GM21529 (cell line): Measurements from ENCODE around the gene ARHGEF3.

ENCODE experiments used
- ATAC-seq: cut with Tn5 transposase; IDR thresholded peaks from one replicate; pipeline ENCODE4 v1.9.1; 2021; ENCODE audit not compliant: unreplicated experiment

Gene ARHGEF3

DNA sequence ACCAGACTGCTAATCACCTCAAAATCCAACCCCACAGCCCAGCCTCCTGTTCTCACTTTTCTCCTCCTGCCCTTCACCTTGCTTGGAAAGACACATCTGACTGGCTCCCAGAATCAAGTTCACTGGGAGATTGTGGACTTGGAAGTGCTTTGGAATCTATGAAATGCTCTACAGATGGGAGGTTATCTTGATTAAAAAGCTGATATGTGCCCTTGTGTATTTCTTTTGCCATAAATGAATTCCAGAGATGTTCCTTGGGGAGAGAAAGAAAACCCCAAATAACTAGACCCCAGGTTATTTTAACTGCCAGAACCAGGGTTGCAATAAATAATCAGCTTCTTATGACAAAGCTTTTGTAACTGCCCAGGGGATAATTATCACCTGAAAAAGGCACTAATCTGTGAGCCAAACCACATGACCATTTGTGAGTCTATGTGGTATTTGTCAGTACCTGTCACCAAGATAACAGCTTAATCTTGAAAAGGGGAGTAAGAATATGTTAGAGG lies 21.7 kb upstream of the ARHGEF3 start:
- no peak for ATAC-seq

- ATAC-seq, result no peak
Observed at GRCh38 chr3:56822501-56822900, 20.8 kb upstream of the ARHGEF3 start.

DNA sequence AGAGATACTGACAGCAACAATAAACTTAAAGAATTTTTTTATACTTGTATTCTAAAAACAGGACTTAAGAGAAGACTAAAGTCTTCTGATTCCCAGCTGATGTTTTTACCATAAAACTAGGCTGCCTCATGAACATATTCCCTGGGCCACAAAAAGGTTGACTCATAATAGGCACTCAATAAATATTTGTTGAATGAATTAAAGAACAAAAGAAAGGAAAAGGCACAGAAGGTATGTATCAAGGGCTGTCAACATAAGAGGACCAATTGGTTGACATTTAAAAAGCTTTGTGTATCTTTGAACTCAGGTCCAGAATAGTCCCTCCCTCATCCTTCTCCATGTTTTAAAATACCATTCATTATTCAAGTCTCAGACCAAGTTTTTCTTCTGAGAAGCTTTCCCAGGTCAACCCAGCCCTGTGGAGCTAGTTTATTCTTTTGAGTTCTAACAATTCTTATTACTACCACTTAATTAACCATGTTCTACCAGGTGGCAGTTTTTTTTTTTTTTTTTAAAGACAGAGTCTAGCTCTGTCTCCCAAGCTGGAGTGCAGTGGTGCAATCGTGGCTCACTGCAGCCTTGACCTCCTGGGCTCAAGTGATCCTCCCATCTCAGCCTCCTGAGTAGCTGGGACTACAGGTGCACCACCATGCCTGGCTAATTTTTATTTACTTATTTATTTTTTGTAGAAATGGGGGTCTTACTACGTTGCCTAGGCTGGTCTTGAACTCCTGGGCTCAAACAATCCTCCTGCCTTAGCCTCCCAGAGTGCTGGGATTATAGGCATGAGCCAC lies 17.5 kb upstream of the ARHGEF3 start:
- ATAC-seq, result no peak

DNA sequence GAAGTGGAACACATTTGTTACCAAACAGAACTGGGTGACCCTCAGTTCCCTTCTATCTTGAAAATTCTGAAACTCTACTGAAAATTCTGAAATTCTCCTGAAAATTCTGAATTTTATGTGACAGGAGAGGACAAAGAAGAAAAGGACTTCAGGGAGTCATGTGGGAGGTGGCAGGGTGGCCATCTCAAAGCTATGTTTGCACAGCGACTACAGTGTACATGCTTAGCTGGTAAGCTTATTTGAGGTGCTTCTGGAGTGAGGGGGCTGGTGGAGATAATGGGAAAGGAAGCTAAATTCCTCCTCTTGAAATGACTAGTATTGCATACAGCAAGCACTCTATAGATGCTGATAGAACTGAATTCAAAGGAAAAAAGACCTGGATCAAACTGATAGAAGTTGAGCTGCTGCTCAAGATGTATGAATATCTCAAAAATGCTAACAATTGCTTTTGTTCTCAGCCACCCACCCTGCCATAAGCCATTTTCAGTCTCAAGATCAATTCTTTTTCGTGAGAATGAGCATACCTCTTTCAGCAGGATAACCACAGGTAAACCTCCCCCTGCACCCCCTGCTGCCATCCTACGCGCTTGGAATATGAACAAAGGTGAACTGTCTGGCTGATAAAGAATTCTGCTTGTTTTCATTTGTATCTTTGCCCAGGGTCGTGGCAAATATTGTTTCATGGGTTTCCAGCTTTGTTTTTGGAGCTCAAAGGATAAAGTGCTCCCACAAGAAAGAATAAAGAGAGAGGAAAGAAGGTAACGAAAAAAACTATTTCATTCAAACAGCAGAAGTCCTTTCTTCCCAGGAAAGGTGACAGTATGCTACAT lies 16.6 kb upstream of the ARHGEF3 start:
- no peak for ATAC-seq

GRCh38 chr3:56817646-56818045 lies 15.9 kb upstream of the ARHGEF3 start:
- ATAC-seq, result no peak

DNA sequence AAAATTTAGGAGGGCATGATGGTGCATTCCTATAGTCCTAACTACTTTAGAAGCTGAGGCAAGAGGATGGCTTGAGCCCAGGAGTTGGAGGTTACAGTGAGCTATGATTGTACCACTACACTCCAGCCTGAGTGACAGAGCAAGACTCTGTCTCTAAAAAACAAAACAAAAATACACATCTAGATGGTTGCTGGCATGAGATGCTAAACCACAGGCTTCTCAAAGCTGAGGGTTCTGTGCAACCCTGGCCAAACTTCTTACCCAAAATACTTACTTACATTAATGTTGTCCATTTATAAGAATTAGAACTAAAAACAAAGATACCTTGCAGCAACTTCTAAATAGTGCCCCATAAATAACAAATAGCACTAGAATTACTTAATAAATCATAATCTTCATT lies 14.3 kb upstream of the ARHGEF3 start:
- ATAC-seq, result no peak

DNA sequence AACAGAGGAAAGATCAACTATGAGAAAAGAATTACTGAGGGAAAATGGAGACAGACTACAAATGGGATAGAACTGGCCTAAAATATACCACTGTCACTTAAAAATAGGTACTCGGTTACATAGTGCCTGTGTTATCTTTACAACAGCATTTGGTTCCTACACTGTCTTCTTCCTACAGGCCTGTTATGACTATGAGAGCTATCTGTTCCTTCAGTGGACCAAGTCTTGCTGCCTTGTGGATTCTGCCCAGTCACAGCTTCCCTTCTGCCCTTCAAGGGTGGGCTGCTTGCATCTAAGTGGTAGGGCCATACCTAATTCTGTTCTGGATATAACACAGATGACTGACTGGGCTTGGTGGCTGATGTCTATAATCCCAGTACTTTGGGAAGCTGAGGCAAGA lies 13.8 kb upstream of the ARHGEF3 start:
- no peak for ATAC-seq

GRCh38 chr3:56813653-56813960 lies 11.9 kb upstream of the ARHGEF3 start:
- no peak for ATAC-seq

DNA sequence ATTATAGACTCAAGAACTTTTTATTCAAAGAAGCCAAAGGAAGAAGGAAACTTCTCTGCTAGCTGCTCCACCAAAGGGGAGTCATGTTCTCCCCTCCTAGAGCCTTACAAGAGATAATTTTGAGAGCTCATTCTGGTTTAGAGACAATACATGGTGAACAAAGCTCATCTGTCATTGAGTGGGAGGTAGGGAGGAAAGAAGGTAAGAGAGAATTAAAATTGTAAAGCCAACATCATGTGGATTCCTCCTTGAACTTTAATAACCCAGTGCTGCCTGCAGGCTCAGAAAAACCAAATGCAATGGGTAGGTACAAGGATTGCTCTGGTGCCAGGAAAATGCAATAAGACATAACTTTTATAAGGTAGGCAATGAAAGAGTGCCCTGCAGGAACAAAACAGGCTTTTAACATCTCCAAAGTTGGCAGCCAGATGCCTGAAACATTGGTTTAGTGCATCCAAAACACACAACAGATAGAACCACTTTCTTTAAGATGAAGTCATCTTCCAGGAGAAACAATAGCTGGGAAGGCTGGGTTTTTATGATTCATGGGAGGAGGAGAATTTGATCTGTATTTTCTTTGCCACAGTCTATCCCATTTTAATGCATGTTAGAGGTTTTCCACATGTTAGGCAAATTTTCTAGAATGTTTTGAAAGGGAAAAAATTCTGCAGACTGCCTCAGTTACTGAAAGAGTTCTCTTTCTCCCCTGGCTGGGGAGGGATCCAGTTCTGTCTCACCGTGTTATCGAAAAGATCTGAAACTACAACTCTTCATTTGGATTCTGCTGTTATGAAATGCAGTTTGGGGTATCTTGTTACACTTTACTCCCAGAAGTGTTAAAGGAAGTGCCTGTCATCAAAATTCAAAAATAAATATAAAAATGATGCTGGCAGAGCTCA lies 11.3 kb upstream of the ARHGEF3 start:
- no peak for ATAC-seq

DNA sequence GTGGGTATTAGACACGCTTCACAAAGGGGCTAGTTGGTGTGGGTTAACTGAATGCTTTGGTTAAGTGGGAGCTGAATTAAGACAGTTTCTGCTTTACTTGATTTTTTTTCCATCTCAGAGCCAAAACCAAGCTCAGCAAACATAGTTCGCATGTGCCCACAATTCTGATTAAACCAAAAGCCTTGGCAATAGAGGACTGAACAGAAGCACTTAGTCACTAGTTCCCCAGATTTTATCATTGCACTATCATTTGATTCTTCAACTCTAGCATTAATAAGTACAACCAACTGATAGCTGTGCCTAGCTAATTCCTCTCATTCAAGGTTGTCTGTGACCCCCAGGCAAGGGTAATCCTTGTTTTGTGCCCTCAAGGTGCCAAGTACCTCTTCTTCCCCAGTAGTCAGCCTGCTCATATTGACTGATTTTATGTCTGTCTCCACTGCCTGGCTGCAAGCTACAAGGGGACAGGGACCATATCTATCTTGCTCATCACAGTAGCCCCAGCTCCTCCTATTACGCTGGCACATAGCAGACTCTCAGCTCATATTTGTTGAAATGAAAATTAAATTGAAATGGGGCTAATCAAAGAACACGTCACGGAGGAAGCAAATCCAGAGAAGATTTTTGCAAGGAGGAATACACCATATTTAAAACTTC lies 9.9 kb upstream of the ARHGEF3 start:
- no peak for ATAC-seq

GRCh38 chr3:56810577-56811545 lies 9.1 kb upstream of the ARHGEF3 start:
- ATAC-seq, result no peak

DNA sequence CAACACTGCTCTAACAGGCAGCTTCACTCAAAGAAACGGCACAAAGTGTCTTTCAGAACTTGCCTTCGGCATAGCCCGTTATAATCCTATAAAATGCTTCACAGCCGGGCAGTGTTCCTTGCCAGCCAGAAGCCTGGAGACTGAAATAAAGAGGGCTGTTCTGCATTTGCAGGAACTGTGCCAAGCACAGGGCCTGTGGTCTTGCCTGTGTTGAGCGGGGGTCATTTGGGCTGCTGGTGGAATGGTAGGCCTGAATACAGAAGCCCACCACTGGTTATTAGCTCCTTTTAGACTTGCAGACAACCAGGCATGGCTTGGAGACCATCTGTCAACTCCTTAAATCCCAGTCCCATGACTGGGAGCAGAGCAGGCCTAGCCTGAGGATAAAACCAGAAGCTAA lies 4.7 kb upstream of the ARHGEF3 start:
- ATAC-seq, result no peak

DNA sequence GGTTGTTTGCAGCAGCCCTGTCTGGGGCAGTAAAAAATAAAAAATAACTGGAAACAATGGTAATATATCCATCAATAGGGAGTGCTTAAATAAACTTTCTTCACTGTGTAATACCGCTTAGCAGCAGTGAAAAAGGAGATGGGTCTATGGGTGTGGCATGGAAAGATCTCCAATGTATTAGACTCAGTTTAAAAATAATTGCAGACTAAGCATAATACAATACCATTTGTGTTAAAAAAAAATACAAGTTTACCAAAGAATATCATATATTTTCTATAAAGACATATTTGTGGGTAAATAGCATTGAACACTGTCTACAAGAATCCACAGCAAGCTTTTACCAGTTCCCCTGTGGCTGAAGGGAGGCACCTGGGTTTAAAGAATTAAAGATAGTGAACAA lies 1.0 kb upstream of the ARHGEF3 start:
- no peak for ATAC-seq

DNA sequence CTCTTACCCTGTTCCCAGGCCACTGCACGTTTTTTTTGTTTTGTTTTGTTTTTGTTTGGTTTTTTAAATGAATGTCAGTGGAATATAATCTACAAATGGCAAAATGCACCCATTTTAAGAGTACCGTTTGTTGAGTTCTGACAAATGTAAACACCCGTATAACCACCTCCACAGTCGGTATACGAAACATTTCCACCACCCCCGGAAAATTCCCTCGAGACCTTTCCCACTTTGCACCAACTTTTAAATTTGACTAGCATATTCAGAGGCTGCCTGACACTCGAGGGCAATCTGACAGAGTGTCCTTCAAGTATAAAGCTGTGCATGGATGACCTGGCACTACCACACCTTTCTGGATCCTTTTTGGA lies 613 bp upstream of the ARHGEF3 start:
- no peak for ATAC-seq

DNA sequence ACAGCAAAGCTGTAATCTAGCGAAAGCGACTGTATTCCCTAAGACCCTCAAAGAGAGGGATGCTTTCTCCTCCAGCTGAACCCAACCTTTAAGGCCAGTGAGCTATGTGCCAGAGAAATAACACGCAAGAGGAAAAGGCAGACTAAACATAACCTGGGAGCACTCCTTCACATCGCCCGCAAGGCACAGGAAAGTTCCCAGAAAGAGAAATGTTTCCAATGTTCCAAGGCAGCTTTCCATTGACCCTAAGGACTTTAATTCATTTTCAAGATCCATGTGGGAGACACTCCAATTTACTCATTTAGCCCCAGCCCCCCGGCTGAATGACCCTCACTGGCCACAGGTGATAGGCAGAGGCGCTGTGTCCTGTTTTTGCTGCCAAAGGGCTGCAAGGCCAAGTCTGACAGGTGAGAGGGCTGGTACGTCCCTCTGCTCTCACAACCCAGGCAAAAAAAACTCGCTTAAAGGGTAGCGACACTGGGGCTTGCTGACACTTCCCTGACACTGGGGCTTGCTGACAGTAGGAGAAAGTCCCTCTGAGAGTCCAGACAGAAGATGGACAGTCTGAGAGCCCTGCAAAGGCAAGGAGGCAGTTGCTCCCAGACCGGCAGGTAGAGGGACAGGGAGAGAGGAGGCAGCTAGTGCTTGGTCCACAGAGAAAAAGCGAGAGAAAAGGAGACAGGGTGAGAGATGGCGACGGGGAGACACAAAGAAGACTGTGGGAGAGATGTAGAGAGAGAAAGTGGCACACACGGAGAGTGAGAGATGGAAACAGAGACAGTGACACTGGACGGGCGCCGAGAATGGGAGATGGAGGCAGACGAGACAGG lies 702 bp downstream of the ARHGEF3 start:
- ATAC-seq, result peak; percentile 13

DNA sequence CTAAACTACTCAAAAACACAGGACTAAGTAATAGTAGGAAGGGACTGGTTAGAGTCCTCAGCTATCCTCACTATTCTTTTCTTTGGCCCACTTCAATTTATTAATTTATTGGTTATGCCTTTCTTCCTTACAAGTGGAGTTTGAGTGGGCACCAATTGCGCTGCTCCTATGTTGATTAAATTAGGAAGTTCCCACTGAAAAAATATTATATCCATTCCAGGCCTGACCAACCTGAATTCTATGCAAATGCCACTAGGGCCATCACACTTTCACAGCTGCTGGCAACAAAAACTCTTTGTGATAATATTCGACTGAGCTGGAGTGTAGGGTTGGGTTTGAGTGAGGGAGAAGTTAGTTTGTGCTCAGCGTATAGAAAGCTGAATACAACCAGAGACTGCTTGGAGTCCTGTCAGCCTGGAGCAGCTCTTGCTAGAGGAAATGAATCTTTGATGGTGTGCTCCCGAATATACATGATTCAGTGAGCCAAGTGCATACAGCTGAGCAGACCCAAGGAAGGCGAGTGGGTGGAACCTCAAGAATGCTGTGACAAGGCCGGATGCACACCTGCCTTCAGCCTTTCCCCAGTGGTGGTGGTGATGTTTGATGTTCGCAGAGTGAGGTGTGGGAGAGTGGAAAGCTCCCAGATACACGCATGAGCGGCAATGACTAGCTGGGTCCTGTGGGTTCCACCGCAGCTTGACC lies 1.5 kb downstream of the ARHGEF3 start:
- peak; percentile 32 for ATAC-seq

DNA sequence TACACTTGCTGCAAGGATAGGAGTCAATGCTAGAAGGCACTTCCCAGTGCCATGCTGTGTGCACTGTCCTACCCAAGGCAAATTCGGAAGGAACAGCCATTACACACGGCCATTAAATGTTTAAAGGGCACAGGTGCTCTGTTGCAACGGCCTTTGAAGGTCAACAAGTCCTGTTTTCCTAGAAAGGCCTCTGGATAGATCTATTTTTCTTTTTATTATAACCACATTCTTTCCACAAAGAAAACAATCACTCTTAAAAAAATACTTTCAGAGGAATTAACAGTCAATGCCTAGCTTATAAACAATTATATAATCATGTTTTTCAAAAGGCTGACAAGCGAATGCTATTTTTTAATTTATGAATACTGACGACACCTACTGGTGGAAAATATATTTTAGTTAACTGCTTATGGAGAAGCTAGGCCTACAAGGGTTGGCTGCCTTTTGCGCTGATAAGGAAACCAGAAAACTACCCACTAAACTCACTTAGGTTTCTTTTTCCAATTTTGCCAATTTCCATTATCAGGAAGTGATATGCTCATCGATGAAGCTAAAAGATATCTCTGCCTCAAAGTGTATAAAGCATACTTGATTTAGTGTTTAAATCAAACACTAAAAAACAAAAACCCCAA lies 2.4 kb downstream of the ARHGEF3 start:
- no peak for ATAC-seq

DNA sequence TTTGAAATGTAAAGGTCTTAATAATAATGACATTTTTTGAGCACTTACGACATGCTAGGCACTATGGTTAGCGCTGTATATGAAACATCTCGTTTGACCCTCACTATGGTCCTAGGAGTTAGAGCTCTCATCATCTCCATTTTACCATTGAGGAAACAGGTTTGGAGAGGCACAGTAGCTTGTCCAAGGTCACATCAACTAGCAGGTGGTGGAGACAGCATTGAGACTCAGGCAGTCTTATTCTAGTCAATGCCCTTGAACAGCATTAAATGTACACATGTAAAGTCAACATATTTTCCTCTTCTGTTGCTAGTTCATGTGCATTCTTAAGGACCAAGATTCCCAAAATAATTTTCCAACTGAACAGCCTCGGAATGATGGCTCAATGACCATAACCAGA lies 4.8 kb downstream of the ARHGEF3 start:
- no peak for ATAC-seq
